Neutrophil (primary cell): ENCODE measurements around the gene ZNF710.

ENCODE experiments used
- H3K27ac ChIP-seq: fragments of 200-600 bp; sonication (generic); 2 replicates; pipeline ENCODE4 v1.5.1; 2016; ENCODE audit warnings: mild to moderate bottlenecking, moderate library complexity
- H3K27me3 ChIP-seq: fragments of 200-600 bp; sonication (generic); 2 replicates; pipeline ENCODE4 v1.6.0; 2016; ENCODE audit warnings: mild to moderate bottlenecking
- H3K36me3 ChIP-seq: fragments of 200-600 bp; sonication (generic); 2 replicates; pipeline ENCODE4 v1.5.1; 2017
- H3K4me1 ChIP-seq, 2 experiments: fragments of 200-600 bp in 1 of 2; sonication (generic) in 1 of 2; 1 replicate in 1 of 2; 2 replicates in 1 of 2; pipeline versions ENCODE4 v1.5.1 to v1.6.1; 2013 to 2016; ENCODE audit warnings: low read depth in 1 of 2, low read length in 1 of 2, mild to moderate bottlenecking in 1 of 2, moderate library complexity in 1 of 2; ENCODE audit not compliant: control insufficient read depth in 1 of 2, insufficient read depth in 1 of 2
- H3K4me3 ChIP-seq, 2 experiments: fragments of 200-600 bp in 1 of 2; sonication (generic) in 1 of 2; 1 replicate in 1 of 2; 2 replicates in 1 of 2; pipeline ENCODE4 v1.5.1; 2013 to 2016; ENCODE audit warnings: low read depth in 1 of 2, low read length in 1 of 2, mild to moderate bottlenecking in 1 of 2, moderate library complexity in 1 of 2
- H3K9me3 ChIP-seq: fragments of 200-600 bp; sonication (generic); 2 replicates; pipeline ENCODE4 v1.5.1; 2016
- TF ChIP-seq, protein P1 (sequence below): fragments of 200-600 bp; sonication (generic); IDR thresholded peaks from 2 replicates; pipeline ENCODE4 v1.5.1; 2016; ENCODE audit warnings: antibody characterized with exemption

ZNF710 gene

DNA sequence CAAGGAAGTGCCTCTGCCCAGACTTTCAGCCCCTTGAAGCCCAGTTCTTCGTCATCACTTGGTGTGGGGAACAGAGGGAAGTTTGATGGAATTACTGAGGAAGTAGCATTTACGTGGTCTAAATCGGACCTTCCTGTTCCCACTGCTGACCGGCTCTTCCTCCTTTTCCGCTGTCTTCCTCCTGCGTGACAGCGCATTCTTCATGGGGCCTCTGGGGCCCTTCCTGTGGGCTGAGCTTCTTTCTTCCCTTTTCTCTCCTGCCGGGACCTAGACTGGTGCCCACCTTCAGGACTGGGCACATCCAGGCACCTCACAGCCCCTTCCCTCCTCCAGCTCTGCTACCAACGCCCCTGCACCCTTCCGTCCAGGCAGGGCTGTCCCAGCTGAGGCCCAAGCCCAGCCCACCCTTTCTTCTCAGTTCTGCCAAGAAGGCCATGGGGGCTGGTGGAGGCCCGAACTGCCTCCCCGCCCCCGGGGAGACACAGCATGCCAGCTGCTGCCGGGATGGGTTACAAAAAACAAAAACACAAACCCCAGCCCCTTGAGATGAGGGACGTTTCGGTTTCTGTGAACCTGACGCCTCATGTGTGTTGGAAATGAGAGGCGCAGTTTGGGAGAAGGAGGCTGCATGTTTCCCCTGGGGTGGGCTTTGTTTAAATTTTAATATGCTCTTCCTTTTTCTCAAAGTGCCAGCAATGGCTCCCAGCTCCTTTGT, 19.1 kb downstream of the ZNF710 start:
- Histone ChIP-seq H3K9me3 (no peaks in the 10 kb centered on the region), H3K4me1 (peaks cover 96 to 100% of the 10 kb centered on the region in 2 experiments), H3K36me3 (no peaks in the 10 kb centered on the region), H3K4me3 (peak overlapping the region; percentile 59 to 63), H3K27me3 (no peaks in the 10 kb centered on the region), H3K27ac (peak overlapping the region; percentile 99)
- TF ChIP-seq, protein P1, sequence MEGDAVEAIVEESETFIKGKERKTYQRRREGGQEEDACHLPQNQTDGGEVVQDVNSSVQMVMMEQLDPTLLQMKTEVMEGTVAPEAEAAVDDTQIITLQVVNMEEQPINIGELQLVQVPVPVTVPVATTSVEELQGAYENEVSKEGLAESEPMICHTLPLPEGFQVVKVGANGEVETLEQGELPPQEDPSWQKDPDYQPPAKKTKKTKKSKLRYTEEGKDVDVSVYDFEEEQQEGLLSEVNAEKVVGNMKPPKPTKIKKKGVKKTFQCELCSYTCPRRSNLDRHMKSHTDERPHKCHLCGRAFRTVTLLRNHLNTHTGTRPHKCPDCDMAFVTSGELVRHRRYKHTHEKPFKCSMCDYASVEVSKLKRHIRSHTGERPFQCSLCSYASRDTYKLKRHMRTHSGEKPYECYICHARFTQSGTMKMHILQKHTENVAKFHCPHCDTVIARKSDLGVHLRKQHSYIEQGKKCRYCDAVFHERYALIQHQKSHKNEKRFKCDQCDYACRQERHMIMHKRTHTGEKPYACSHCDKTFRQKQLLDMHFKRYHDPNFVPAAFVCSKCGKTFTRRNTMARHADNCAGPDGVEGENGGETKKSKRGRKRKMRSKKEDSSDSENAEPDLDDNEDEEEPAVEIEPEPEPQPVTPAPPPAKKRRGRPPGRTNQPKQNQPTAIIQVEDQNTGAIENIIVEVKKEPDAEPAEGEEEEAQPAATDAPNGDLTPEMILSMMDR, result peak; percentile 39

DNA sequence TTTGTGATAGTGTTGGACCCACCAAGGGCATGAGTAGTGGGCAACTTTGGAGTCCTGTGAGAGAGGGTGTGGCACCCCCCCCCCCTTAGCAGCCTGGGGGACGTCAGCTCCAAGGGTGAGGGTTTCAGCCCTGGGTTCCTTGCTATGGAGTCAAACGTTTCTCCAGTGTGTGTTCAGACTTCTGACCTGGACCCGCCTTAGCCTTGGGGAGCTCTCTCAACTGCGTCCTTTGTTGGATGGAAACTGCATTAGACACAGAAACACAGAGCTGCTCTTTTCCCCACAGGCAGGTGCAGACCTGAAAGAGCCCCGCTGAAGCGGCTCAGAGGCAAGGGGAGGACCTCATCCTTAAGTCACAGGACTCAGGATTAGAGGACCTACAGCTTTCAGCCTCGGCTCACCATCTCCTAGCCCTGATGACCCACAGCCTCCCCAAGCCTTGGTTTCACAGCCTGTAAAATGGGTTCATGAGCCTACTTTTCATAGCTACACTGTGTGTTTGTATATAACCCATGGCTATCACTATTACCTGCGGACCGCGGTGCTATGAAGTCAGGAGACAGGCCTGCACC, 19.9 kb downstream of the ZNF710 start:
- Histone ChIP-seq H3K36me3 (no peaks in the 10 kb centered on the region), H3K4me1 (peaks cover 96 to 100% of the 10 kb centered on the region in 2 experiments), H3K27ac (peak overlapping the region; percentile 99), H3K27me3 (no peaks in the 10 kb centered on the region), H3K4me3 (peak overlapping the region; percentile 59 to 63), H3K9me3 (no peaks in the 10 kb centered on the region)
- TF ChIP-seq, protein P1, result no peak

GRCh38 chr15:90022345-90022744, 21.2 kb downstream of the ZNF710 start:
- Histone ChIP-seq H3K4me1 (peaks cover 98 to 99% of the 10 kb centered on the region in 2 experiments), H3K27me3 (no peaks in the 10 kb centered on the region)
- TF ChIP-seq, protein P1, result no peak

DNA sequence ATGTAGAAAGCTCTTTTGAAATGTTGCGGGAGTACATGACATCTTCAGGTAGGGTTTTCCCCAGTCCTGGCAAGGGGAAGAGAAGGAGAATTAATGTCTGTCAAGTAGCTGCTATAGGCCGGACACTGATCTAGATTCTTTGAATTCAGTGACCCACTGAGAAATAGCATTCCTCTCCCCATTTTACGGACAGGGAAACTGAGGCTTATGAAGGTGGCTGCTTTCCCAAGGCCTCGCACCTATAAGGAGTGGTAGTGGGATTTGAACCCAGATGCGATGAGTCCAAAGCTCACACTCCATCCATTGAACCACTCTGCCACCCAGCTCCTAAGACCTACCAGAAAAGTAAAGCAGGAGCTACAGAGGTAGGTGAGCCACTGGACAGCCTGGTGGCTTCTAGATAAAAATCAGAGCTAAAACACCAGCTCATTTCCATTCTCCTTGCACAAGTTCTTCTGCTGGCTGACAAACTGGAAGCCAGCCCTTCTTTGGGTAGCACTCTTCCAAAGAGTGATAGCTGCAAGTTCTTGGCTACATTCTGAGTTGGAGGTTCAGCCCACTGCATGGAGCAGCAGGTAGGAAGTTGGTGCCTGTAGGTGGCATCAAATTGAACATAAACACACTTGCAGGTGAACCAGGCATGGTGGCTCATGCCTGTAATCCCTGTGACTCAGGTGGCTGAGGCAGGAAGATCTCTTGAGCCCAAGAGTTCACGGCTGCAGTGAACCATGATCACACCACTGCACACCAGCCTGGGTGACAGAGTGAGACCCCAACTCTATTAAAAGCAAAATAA, 22.0 kb downstream of the ZNF710 start:
- Histone ChIP-seq H3K27ac (peak overlapping the region; percentile 99), H3K4me3 (no peak overlapping the region), H3K4me1 (peaks cover 99 to 100% of the 10 kb centered on the region in 2 experiments), H3K27me3 (no peaks in the 10 kb centered on the region), H3K9me3 (no peaks in the 10 kb centered on the region), H3K36me3 (no peaks in the 10 kb centered on the region)
- TF ChIP-seq, protein P1, result no peak

More at GRCh38 chr15:90022345-90022744, 21.2 kb downstream of the ZNF710 start:
- Histone ChIP-seq H3K9me3 (no peaks in the 10 kb centered on the region), H3K4me3 (no peak overlapping the region), H3K27ac (peak overlapping the region; percentile 99), H3K36me3 (no peaks in the 10 kb centered on the region)

DNA sequence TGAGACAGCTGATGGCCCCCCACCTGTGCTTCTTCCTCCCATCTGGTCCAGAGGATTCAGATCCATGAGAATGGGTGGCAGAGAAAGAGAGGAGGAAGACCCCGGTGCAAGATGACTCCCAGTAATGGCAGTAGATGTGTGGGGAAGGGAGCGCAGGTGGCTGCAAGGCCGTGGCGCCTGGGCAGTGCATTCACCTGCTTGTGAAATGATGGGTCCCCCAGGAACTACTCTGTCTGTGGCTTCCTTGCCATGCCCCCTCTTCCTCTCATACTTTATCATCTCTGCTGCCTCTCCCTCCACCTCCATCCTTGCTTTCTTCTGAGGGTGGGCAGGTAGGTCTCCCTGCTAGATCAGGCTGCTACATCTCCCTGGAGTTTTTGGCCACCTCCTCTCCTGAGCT, 23.3 kb downstream of the ZNF710 start:
- H3K27me3 ChIP-seq, result no peaks in the 10 kb centered on the region
- H3K9me3 ChIP-seq, result no peaks in the 10 kb centered on the region
- no peak overlapping the region for H3K4me3 ChIP-seq
- H3K27ac ChIP-seq, result peak overlapping the region; percentile 99
- no peaks in the 10 kb centered on the region for H3K36me3 ChIP-seq
- peaks cover 99 to 100% of the 10 kb centered on the region in 2 experiments for H3K4me1 ChIP-seq
- TF ChIP-seq, protein P1, result no peak
